Ascending aorta (tissue), 2 donors: ENCODE results near the gene PDGFC. TPM values are rescaled to one million over a fixed set of nuclear protein-coding genes. Genes with fewer than 3 reads are reported as not detected.

Experiments
- DNase-seq, 2 donors: peaks; one replicate each; pipeline ENCODE4 v3.0.0-alpha.2; 2019; ENCODE audit warnings: low spot score in 2 of 2
- H3K27ac ChIP-seq, 2 donors: fragments of 200-600 bp; sonication (generic); one replicate each; pipeline ENCODE4 v1.5.1; 2016 to 2017; ENCODE audit warnings: mild to moderate bottlenecking in 1 of 2
- H3K27me3 ChIP-seq: fragments of 200-600 bp; sonication (generic); one replicate; pipeline ENCODE4 v1.5.1; 2017
- H3K36me3 ChIP-seq, 2 donors: fragments of 200-600 bp; sonication (generic); one replicate each; pipeline ENCODE4 v1.5.1; 2016
- H3K4me1 ChIP-seq, 2 donors: fragments of 200-600 bp; sonication (generic); one replicate each; pipeline ENCODE4 v1.5.1; 2016 to 2017; ENCODE audit warnings: mild to moderate bottlenecking in 1 of 2
- H3K4me3 ChIP-seq, 2 donors: fragments of 200-600 bp; sonication (generic); one replicate each; pipeline ENCODE4 v1.5.1; 2016 to 2017; ENCODE audit warnings: mild to moderate bottlenecking in 1 of 2
- H3K9me3 ChIP-seq, 2 donors: fragments of 200-600 bp; sonication (generic); one replicate each; pipeline ENCODE4 v1.5.1; 2016
- intact Hi-C: fragments of 100-400 bp; cut with DNase I; formaldehyde crosslinking; loops from one replicate; pipeline ENCODE4 v1.15.1; 2023
- total RNA-seq: library from RNA; depleted of rRNA; stranded (reverse); fragments of >200 nt; gene quantifications from one replicate; pipeline ENCODE4 v1.1.0, GENCODE V29; 2016
- TF ChIP-seq, protein P1 (sequence below), 3 experiments: fragments of 200-600 bp in 2 of 3; fragments of 450-650 bp in 1 of 3; sonication (generic) in 2 of 3; IDR thresholded peaks; one replicate each; pipeline ENCODE4 v1.5.1; 2016 to 2019; ENCODE audit warnings: antibody characterized with exemption in 3 of 3, mild to moderate bottlenecking in 1 of 3, moderate library complexity in 1 of 3

Gene PDGFC
- total RNA-seq, 1 donor from 2014 or later, result 21.0 TPM

DNA sequence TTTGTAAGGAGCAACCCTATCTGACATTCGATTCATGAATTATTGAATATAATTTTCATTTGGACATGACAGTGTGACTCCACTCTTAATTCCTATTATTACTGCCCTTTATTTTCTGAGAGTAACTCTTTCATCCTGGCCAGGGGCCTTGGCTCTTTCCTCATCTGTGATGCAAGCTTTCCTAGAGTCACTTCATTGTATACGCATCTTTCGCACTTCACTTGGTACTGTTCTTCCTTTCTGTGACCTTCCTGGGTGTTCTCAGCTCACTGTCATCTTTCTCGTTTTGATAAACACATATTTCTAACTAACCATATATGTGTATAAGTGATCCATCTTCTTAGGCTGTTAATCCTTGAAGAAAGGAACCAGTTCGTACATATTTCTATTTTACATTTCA, 160.3 kb downstream of the PDGFC start:
- intact Hi-C loops, result no loop called here
- Histone ChIP-seq H3K9me3 (no peaks in the 10 kb centered on the region), H3K27ac (no peak overlapping the region), H3K36me3 (no peaks in the 10 kb centered on the region), H3K4me3 (no peak overlapping the region), H3K4me1 (peaks cover 0 to 6% of the 10 kb centered on the region in 2 donors), H3K27me3 (no peaks in the 10 kb centered on the region)
- TF ChIP-seq, protein P1, sequence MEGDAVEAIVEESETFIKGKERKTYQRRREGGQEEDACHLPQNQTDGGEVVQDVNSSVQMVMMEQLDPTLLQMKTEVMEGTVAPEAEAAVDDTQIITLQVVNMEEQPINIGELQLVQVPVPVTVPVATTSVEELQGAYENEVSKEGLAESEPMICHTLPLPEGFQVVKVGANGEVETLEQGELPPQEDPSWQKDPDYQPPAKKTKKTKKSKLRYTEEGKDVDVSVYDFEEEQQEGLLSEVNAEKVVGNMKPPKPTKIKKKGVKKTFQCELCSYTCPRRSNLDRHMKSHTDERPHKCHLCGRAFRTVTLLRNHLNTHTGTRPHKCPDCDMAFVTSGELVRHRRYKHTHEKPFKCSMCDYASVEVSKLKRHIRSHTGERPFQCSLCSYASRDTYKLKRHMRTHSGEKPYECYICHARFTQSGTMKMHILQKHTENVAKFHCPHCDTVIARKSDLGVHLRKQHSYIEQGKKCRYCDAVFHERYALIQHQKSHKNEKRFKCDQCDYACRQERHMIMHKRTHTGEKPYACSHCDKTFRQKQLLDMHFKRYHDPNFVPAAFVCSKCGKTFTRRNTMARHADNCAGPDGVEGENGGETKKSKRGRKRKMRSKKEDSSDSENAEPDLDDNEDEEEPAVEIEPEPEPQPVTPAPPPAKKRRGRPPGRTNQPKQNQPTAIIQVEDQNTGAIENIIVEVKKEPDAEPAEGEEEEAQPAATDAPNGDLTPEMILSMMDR (IDR thresholded peaks at IDR 0.05), result no peak
- no peak for DNase-seq

- no peak overlapping the region for H3K4me3 ChIP-seq
- intact Hi-C loops, result no loop called here
Observed at GRCh38 chr4:156805696-156806095, 165.9 kb downstream of the PDGFC start.

GRCh38 chr4:156803056-156803455, 168.5 kb downstream of the PDGFC start:
- H3K4me1 ChIP-seq, result peaks cover 0 to 12% of the 10 kb centered on the region in 2 donors
- no peaks in the 10 kb centered on the region for H3K27me3 ChIP-seq
- intact Hi-C loops, result no loop called here
- H3K9me3 ChIP-seq, result no peaks in the 10 kb centered on the region
- H3K36me3 ChIP-seq, result no peaks in the 10 kb centered on the region
- TF ChIP-seq, protein P1 (IDR thresholded peaks at IDR 0.05), result no peak
- no peak for DNase-seq
- H3K4me3 ChIP-seq, result no peak overlapping the region
- no peak overlapping the region for H3K27ac ChIP-seq

More at GRCh38 chr4:156805696-156806095, 165.9 kb downstream of the PDGFC start:
- H3K27ac ChIP-seq, result no peak overlapping the region
- H3K27me3 ChIP-seq, result no peaks in the 10 kb centered on the region
- TF ChIP-seq, protein P1 (IDR thresholded peaks at IDR 0.05), result no peak
- H3K36me3 ChIP-seq, result no peaks in the 10 kb centered on the region
- no peak for DNase-seq
- no peaks in the 10 kb centered on the region for H3K9me3 ChIP-seq
- peaks cover 0 to 9% of the 10 kb centered on the region in 2 donors for H3K4me1 ChIP-seq

- TF ChIP-seq, protein P1 (IDR thresholded peaks at IDR 0.05), result no peak
- intact Hi-C loops, result no loop called here
- Histone ChIP-seq H3K9me3 (no peaks in the 10 kb centered on the region), H3K4me1 (peaks cover 0 to 6% of the 10 kb centered on the region in 2 donors), H3K27ac (no peak overlapping the region), H3K36me3 (no peaks in the 10 kb centered on the region), H3K4me3 (no peak overlapping the region), H3K27me3 (no peaks in the 10 kb centered on the region)
- DNase-seq, result no peak
Observed at GRCh38 chr4:156800463-156800862, 171.1 kb downstream of the PDGFC start.

DNA sequence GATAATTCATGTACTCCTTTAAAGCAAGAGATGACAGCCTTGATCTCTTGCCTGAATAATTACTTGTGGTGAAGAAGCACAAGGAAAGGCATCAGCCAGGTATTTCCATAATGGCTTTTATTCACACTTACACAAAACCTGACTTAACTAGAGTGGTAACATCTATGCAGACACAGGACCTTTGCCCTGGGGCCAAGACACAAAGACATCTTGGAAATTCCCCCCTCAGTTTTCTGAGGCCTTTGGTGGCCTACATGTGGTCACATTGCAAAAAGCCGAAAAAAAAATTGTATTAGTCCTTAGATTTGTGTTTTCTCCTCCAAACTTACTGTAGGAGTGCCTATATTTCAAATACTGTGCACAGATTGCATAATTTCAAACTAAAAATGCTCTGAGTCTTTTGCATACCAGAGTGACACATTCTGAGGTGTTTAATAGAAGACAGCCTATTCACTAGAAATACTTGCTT, 172.4 kb downstream of the PDGFC start:
- H3K27ac ChIP-seq, result no peak overlapping the region
- intact Hi-C loops, result no loop called here

More for the DNA sequence above, 172.4 kb downstream of the PDGFC start:
- DNase-seq, result no peak
- TF ChIP-seq, protein P1 (IDR thresholded peaks at IDR 0.05), result no peak
- Histone ChIP-seq H3K9me3 (no peaks in the 10 kb centered on the region), H3K27me3 (no peaks in the 10 kb centered on the region), H3K4me3 (no peak overlapping the region), H3K4me1 (peaks cover 2 to 13% of the 10 kb centered on the region in 2 donors), H3K36me3 (no peaks in the 10 kb centered on the region)
